Astrocyte (in vitro differentiated cells and primary cell): ENCODE data around the gene GPRC5B. TPM values are rescaled to one million over a fixed set of nuclear protein-coding genes. Genes with fewer than 3 reads are reported as not detected.

Experiments
- DNase-seq: peaks from one replicate; pipeline ENCODE4 v3.0.0-alpha.2; 2010; ENCODE audit warnings: low read depth
- FAIRE-seq: peaks from 2 replicates; lab custom pipeline; 2011; peaks lifted over from hg19 to GRCh38; lab: Jason Lieb, UNC
- H2AFZ ChIP-seq: 2 replicates; pipeline ENCODE4 v1.6.0; 2012; ENCODE audit warnings: low read depth, low read length, inconsistent platforms
- H3K27ac ChIP-seq: 2 replicates; pipeline ENCODE4 v1.5.1; 2011; ENCODE audit warnings: low read depth, low read length, inconsistent platforms
- H3K27me3 ChIP-seq: 2 replicates; pipeline ENCODE4 v1.6.0; 2011; ENCODE audit warnings: low read length, inconsistent platforms; ENCODE audit not compliant: insufficient read depth
- H3K36me3 ChIP-seq: 2 replicates; pipeline ENCODE4 v1.5.1; 2011; ENCODE audit warnings: low read length, inconsistent platforms; ENCODE audit not compliant: insufficient read depth
- H3K4me1 ChIP-seq: 2 replicates; pipeline ENCODE4 v1.5.1; 2011; ENCODE audit warnings: low read length, inconsistent platforms; ENCODE audit not compliant: insufficient read depth
- H3K4me2 ChIP-seq: 2 replicates; pipeline ENCODE4 v1.6.0; 2012; ENCODE audit warnings: low read length, inconsistent platforms
- H3K4me3 ChIP-seq: 2 replicates; pipeline ENCODE4 v1.5.1; 2011; ENCODE audit warnings: low read depth, mild to moderate bottlenecking, low read length, inconsistent platforms; ENCODE audit not compliant: insufficient read depth
- H3K79me2 ChIP-seq: 2 replicates; pipeline ENCODE4 v1.6.0; 2012; ENCODE audit warnings: mild to moderate bottlenecking, low read length, inconsistent platforms; ENCODE audit not compliant: insufficient read depth
- H3K9ac ChIP-seq: 2 replicates; pipeline ENCODE4 v1.6.0; 2012; ENCODE audit warnings: mild to moderate bottlenecking, low read length, inconsistent platforms
- H3K9me3 ChIP-seq: 2 replicates; pipeline ENCODE4 v1.5.1; 2012; ENCODE audit warnings: low read depth, mild to moderate bottlenecking, low read length, inconsistent platforms; ENCODE audit not compliant: insufficient read depth
- H4K20me1 ChIP-seq: 2 replicates; pipeline ENCODE4 v1.6.0; 2012; ENCODE audit warnings: low read length, inconsistent platforms; ENCODE audit not compliant: insufficient read depth
- H3K27ac Mint-ChIP-seq: one replicate; pipeline ENCODE4 v1.8.0; 2021; ENCODE audit warnings: mild to moderate bottlenecking, mixed read lengths; ENCODE audit not compliant: unreplicated experiment
- H3K27me3 Mint-ChIP-seq: one replicate; pipeline ENCODE4 v1.8.0; 2021; ENCODE audit warnings: low read depth, mixed read lengths; ENCODE audit not compliant: unreplicated experiment
- H3K36me3 Mint-ChIP-seq: one replicate; pipeline ENCODE4 v1.8.0; 2021; ENCODE audit warnings: low read depth, mixed read lengths; ENCODE audit not compliant: unreplicated experiment
- H3K4me1 Mint-ChIP-seq: one replicate; pipeline ENCODE4 v1.8.0; 2021; ENCODE audit warnings: low read depth, mixed read lengths; ENCODE audit not compliant: unreplicated experiment
- H3K4me3 Mint-ChIP-seq: one replicate; pipeline ENCODE4 v1.8.0; 2021; ENCODE audit warnings: mild to moderate bottlenecking, moderate library complexity, mixed read lengths; ENCODE audit not compliant: unreplicated experiment
- H3K9me3 Mint-ChIP-seq: one replicate; pipeline ENCODE4 v1.8.0; 2021; ENCODE audit warnings: mild to moderate bottlenecking, mixed read lengths; ENCODE audit not compliant: unreplicated experiment
- CTCF ChIP-seq: IDR thresholded peaks from 2 replicates; pipeline ENCODE4 v1.5.1; 2011; ENCODE audit warnings: low read depth, mild to moderate bottlenecking, inconsistent platforms, low read length, moderate library complexity; ENCODE audit not compliant: insufficient read depth
- EZH2 ChIP-seq: IDR thresholded peaks from 2 replicates; pipeline ENCODE4 v1.6.1; 2012; ENCODE audit warnings: mild to moderate bottlenecking, low read length, inconsistent platforms; ENCODE audit not compliant: insufficient read depth
- total RNA-seq: library from RNA; stranded (reverse); gene quantifications from 2 replicates; pipeline ENCODE4 v1.2.1, GENCODE V29; 2021

GPRC5B gene
- total RNA-seq, 1 donor from 2014 or later, result 9.3 TPM

- no peaks in the 10 kb centered on the region for H3K9me3 ChIP-seq
- peak overlapping the region; percentile 46 for H3K4me2 ChIP-seq
- Mint-ChIP-seq H3K4me1 (peaks cover 11% of the 10 kb centered on the region), H3K27me3 (peaks cover 4% of the 10 kb centered on the region), H3K27ac (no peak overlapping the region), H3K36me3 (peaks cover 2% of the 10 kb centered on the region), H3K4me3 (no peak overlapping the region), H3K9me3 (peaks cover 5% of the 10 kb centered on the region)
- no peaks in the 10 kb centered on the region for H3K36me3 ChIP-seq
- TF ChIP-seq EZH2, result no peak
- no peak for TF ChIP-seq CTCF
- no peak overlapping the region for H3K27ac ChIP-seq
- H4K20me1 ChIP-seq, result peaks cover 9% of the 10 kb centered on the region
- H3K4me1 ChIP-seq, result peaks cover 14% of the 10 kb centered on the region
- H3K79me2 ChIP-seq, result peaks cover 5% of the 10 kb centered on the region
- H2AFZ ChIP-seq, result no peak overlapping the region
- no peak overlapping the region for H3K9ac ChIP-seq
- H3K27me3 ChIP-seq, result peaks cover 21% of the 10 kb centered on the region
- FAIRE-seq (no peak), DNase-seq (peak; percentile 80)
- no peak overlapping the region for H3K4me3 ChIP-seq
Measured at GRCh38 chr16:19879241-19879792, 5.3 kb downstream of the GPRC5B start.

- H3K27me3 Mint-ChIP-seq, result peaks cover 6% of the 10 kb centered on the region
- peaks cover 8% of the 10 kb centered on the region for H3K9me3 Mint-ChIP-seq
- Histone ChIP-seq H2AFZ (no peak overlapping the region), H3K9me3 (no peaks in the 10 kb centered on the region), H4K20me1 (peaks cover 9% of the 10 kb centered on the region), H3K4me2 (peak overlapping the region; percentile 46), H3K79me2 (peaks cover 5% of the 10 kb centered on the region), H3K4me3 (no peak overlapping the region), H3K27ac (no peak overlapping the region), H3K4me1 (peaks cover 13% of the 10 kb centered on the region), H3K9ac (no peak overlapping the region), H3K36me3 (no peaks in the 10 kb centered on the region), H3K27me3 (peaks cover 21% of the 10 kb centered on the region)
- no peak for FAIRE-seq
- peaks cover 6% of the 10 kb centered on the region for H3K36me3 Mint-ChIP-seq
- no peak for TF ChIP-seq CTCF
- TF ChIP-seq EZH2, result no peak
- DNase-seq, result no peak
- H3K27ac Mint-ChIP-seq, result no peak overlapping the region
- H3K4me1 Mint-ChIP-seq, result peaks cover 11% of the 10 kb centered on the region
- no peak overlapping the region for H3K4me3 Mint-ChIP-seq
Measured at GRCh38 chr16:19878757-19879156, 5.9 kb downstream of the GPRC5B start.

DNA sequence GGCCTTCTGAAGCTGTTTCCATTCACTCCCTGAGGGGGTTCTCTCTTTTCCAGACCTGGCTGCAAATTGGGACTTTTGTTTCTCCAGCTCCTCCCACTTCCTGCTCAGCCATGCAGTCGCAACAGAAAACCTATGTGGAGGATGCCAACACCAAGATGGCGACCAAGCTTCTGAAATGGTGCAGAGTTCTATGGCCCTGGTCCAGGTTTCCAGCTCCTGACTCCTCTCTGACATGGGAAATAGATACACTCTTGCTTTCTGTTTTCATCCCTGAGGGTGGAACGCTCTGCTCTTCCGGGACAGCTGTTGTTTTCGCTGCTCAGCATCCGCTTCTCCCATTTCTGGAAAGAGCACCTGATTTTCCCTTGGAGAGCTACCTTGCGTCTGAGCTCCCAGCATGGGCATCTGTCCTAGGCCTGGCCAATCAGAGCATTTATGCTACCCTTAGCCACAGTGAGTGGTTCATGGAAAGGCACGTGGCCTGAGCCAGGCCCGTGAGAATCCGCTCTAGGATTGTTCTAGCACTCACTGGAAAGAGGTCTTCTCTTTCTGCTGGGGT lies 8.1 kb downstream of the GPRC5B start:
- Mint-ChIP-seq H3K27me3 (peaks cover 2% of the 10 kb centered on the region), H3K4me3 (no peak overlapping the region), H3K27ac (no peak overlapping the region), H3K36me3 (peaks cover 6% of the 10 kb centered on the region), H3K4me1 (peaks cover 7% of the 10 kb centered on the region), H3K9me3 (peaks cover 6% of the 10 kb centered on the region)
- no peak overlapping the region for H3K4me2 ChIP-seq
- H3K9ac ChIP-seq, result no peak overlapping the region
- FAIRE-seq, result no peak
- DNase-seq, result no peak
- TF ChIP-seq CTCF (no peak), EZH2 (no peak)
- H3K27me3 ChIP-seq, result peaks cover 2% of the 10 kb centered on the region
- H2AFZ ChIP-seq, result no peak overlapping the region
- peaks cover 5% of the 10 kb centered on the region for H3K79me2 ChIP-seq
- H4K20me1 ChIP-seq, result peaks cover 4% of the 10 kb centered on the region
- H3K27ac ChIP-seq, result no peak overlapping the region
- H3K36me3 ChIP-seq, result no peaks in the 10 kb centered on the region
- H3K4me3 ChIP-seq, result no peak overlapping the region
- peaks cover 3% of the 10 kb centered on the region for H3K4me1 ChIP-seq
- H3K9me3 ChIP-seq, result no peaks in the 10 kb centered on the region
